Fibroblast of peridontal ligament (primary cell): Measurements from ENCODE around the gene EHD4.

Source experiments
- DNase-seq: peaks from one replicate; pipeline ENCODE4 v3.0.0-alpha.2; 2010; ENCODE audit errors: extremely low read depth

The EHD4 gene

DNA sequence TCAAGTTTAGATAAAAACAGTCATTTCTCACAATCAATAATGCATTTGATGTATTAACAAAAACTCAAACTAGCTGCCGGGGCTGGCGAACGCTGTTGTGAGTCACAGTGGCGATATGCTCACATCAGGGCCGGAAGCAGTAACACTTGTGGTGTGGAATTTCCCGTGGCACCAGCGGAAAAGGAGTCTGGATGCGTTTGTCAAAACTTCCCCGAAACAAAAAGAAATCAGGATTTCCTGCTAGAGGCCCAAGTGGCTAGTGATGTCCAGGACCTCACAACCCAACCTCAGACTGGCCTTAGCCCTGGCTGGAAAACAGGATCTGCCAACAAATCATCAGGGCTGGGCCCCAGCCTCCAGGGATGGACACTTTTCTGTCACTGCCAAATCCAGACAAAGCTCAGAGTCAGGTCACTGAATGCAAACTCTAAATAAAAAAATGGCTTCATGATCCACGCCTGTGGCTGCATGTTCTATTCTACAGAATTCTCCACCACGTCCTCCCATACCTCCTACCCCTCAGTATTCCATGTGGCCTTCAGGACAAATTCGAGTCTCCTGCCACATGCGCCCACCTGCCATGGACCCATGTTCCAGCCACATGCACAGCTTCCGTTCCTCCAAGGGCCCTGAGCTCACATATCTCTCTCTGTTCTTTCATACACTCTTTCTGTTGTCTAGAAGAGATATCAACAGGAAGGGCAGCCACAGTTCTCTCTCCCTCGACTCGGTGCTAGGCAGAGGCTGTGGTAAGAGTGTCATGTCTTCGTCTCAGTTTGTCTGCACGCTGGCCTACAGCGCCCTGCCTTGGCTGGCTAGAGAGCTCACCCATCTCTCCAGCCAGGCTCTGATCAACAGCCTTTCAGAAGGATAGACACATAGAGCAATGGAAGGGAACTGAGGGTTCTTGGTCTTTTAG lies 35.4 kb downstream of the EHD4 start:
- DNase-seq: no peak

DNA sequence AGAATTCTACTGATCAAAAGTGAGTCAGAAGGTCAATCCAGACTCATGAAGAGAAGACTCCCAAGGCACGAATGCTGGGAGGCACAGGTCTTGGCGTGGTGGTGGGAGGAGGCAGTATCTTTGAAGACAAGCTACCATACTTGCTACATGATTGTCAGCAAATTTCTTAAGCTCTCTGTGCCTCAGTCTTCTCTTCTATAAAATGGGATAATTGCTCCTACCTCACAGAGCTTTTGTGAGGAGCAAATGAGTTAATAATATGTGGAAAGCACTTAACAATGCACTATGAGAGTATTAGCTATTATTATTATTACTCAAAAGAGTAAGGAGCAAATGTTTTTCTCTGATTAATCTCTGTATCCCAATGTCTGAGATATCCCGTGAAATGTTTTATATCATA lies 36.2 kb downstream of the EHD4 start:
- DNase-seq: no peak

DNA sequence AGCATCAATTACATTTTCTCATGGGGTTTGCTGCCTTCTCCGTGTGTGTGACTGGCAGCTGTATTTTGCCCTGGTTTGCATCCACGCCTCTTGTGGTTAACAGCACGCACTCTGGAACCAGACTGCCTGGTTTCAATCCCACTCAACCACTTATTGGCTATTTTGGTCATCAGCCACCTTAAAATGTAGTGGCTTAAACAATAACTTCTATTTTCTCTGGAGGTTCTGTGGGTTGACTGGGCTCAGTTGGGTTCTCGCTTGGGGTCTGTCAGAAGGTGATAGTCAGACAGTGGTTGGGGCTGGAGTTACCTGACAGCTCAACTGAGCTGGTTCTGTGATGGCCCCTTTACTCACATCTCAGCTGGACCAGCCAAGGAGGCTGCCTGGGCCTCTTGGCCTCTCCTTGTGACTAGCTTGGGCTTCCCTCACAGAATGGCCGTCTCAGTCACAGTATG lies 36.8 kb downstream of the EHD4 start:
- DNase-seq: peak; percentile 39

DNA sequence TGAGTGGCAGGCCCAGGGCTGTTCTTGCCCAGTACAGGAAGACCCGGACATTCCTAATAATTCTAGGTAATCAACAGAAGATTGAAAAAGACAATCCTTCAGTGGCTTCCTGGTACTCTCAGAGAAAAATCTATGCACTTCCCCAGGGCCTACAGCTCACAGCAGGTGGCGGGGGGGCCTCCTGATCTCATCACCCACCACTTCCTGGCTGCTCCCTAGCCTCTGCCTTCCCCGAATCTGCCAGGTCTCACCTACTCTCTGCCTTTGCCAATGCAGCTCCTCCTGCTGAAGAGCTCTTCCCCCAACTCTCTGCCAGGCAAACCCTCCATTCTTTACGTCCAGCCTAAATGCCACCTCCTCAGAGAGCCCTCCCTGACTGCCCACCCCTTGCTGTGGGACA lies 37.5 kb downstream of the EHD4 start:
- no peak for DNase-seq

DNA sequence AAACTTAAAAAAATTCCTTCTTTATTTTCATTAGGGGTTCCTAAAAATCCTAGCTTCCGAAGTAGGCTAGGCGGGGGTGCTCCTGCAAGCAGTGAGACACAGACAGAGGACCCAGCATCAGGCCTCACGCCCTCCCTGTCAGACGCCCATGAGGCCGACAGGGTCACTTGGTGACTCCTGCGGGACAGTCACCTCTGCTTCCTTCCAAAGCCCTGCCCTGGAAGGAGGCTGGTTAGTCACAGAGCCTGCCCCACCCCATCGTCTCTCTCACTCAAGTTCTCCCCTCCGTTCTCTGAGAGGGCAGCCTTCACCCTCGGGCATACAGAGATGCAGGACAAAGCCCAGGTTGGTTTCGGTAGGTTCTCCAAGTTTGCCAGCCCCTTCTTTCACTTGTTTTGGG lies 38.6 kb downstream of the EHD4 start:
- DNase-seq: no peak

DNA sequence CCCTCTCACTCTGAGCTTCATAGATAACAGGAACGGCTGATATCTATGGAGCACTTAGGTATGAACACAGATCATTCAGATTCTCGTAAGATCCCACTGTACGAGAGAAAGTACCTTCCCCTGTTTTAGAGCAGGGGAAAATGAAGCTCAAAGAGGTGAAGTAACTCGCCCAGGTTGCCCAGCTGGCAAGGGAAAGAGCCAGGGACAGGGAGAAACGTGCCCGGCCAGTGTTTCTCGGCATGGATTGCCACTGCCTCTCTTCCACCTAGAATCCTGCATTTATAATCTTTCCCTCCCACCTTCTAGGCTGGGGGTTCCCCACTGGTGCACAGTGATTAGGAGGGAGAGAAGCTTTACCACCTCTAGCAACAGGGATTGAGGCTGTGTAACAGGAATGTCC lies 39.0 kb downstream of the EHD4 start:
- no peak for DNase-seq

DNA sequence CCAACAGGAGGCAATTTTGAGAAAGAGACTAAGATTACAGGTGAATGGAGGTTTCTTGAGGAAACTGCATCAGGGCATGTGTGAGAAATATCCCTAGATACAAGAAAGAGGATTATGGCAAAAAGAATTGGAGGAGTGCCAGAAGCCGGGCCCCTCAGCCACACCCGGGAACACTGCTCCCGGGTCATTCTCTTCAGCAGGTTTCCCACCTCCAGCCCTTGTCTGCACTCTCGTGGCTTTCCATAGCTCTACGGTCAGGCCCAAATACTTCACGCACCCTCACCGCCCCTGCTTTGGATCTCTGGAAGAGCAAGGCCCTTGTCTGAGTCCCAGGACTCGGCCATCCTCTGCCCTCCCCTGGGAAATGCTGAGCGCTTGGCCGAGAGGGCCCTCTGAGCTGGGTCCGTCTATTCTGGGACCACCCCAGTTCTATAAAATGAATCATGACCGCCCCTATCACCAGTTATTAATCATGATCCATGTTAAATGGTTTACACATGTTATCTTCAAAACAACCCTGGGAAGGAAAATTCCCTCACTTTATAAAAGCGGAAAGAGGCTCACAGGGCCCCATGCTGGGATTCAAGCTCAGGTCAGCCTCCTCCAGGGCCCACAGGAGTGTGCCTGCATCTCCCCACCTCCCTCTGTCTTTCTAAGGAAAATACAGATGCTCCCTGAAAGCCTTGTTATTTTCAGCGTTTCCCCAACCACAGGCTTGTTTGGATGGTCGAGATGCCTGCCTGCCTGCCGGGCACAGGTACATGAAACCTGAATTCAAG lies 39.7 kb downstream of the EHD4 start:
- DNase-seq: no peak

DNA sequence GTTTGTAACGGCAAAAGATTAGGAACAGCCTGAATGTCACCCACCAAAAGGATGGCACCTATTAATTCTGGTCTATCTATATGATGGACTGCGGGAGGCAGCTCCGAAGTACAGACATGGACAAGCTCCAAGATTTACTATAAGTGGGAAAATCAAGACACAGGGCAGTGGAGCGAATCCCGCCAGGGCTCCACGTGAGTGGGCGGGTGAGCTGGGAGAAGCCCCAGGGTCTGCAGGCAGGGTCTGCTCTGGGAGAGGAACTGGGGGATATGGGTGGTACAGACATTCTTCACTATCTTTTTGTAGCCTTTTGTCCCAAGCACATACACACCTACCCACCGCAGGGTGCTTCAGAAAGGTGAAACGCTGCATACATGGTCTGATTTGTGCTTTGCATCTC lies 40.3 kb downstream of the EHD4 start:
- no peak for DNase-seq

DNA sequence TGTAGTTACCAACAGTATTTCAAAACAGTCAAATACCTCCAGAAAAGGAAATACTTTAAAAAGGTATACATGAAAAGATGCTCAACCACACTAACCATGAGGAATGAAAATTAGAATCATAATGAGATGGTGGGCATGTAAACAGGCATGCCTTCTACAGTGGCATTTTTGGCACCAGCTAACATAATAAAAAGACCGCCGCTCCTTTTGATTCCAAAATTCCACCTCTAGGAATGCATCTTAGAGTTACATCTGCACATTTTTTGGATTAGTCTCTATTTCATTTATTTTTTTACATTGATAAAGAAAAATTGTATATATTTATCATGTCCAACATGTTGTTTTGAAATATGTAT lies 41.5 kb downstream of the EHD4 start:
- no peak for DNase-seq

DNA sequence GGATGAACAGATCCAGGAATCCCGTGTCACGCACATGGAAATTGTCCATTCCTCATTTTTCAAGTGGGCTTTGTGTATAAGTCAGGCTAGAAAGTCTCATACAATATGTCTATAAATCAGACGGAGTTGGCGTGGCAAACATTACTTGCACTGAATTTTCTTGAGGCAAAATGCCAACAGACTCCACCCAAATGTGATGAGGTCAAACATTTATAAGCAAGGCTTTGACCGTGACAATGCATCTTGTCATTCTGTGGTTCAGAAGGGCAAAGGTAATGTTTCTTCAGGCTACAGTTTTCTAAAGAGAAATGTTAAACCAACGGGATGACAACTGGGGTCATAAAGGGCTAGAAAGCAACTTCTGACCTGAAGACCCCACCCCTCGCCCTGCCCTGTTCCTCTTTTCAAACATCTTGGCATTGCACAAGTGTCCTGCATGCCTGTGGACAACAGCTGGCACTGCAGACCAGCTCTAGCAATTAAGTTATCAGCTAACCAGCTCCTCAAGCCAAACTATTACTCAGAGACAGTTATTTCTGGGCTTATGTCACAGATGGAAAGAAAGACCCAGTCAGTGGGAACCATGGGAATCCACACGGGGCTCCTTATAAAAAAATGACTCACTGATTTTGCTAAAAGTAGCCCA lies 42.0 kb downstream of the EHD4 start:
- peak; percentile 98 for DNase-seq

DNA sequence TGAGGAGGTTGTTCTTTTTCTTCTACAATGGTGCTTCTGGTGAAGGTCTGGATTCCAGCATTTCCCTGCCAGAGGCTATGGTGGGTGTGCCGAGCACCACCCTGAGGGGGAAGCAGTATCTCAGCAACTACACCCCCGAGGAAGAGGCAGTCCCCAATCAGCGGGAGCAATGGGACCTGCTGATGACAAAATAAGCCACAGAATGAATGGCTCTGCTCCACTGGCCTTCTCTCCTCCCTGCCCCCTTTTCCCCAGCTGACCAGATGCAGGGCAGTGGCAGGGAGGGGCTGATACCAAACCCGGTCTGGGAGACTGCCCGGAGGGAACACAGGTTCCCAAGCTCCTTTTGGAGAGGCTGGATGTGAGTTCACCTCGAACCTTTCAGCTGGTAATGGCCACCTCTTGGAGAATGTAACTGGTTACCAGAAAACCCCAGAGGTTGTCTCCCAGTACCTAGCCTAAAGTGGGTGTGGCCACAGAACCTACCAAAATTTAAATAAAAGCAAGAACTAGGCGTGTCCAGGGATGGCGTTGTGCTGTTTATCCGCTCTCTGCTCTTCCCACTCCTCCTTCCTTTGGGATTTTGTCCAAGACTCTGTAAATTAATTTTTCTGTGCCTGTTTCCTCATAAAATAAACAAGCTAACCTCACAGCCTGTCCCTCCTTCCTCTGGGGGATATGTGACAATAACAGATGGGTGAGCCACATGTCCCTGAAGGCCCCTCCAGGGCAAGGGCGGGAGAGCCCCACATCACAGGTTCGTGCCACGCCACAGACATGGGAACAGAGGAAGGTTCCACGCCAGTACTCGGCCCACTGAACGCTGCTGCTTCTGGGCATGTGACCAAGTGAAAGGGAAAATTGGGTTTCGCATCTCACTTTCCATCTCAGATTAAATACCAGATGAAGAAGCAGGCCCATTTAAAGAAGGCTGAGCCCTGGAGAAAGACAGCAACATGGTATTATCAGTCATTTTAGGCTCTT lies 43.4 kb downstream of the EHD4 start:
- DNase-seq: peak; percentile 64

DNA sequence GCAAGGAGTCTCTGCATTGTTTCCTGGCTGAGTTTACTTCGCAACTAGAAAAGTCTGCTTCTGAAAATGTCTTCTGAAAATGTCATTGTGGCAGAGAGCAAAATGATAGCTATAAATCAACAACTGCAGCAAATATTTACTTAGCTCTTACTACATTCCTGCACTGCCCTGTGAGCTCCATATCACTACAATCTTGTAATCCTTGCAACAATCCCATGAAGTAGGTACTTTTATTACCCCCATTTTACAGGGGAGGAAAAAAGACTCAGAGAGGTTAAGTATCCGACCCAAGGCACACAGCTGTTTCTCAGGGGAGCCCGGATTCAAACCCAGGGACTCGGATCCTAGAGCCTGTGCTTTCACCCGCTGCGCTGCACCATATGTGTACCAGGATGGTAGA lies 44.3 kb downstream of the EHD4 start:
- no peak for DNase-seq

DNA sequence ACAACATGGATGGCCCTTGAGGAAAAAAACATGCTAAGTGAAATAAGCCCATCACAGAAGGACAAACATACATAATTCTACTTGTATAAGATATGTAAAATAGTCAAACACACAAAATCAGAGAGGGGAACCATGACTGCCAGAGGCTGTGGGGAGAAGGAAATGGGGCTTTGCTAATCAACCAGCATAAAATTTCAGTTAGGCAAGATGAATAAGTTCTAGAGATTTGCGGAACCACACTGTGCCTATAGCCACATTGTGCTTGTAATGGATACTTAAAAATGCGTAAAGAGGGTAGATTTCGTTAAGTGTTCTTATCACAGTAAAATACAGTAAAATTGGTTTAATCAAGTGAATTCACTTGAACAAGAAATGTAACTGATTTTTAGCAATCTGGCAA lies 44.8 kb downstream of the EHD4 start:
- no peak for DNase-seq

DNA sequence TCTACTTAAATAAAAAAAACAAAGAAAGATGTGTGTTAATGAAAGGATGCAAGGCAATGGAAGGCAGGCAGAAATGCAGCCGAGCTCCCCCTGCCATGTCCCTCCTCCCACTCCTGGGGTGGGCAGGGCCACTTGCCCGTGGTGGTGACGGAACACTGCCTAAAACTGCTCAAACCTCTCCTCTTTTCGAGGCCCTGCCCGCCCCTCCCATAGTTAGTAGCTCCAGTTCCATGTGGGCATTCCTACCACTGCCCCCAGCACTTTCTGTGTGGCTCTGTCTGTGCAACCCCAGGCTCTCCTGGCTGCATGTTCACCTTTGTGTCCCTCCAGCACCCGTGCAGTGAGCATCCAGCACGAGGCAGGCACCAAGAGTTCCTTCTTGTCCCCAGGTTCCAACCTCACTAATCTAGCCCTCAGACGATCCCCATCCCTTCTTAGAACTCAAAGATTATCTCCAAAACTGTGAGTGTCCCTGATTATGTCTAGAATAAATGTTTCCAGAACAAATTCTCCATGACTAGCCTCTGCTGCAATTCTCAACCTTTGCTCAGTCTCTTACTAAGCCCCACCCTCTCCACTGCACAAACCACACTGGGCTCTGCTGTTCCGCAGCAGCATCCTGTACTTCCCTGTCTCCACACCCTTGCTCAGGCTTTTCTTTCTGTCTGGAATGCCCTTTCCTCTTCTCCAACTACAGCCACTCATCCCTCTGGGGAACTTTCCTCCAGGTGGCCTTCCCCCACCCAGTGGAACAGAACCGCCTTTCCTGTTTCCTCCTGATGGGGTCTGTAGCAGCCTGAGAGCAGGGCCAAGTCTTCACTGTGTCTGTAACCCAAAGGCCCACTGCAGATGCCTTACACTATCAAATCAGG lies 45.9 kb downstream of the EHD4 start:
- peak; percentile 21 for DNase-seq

DNA sequence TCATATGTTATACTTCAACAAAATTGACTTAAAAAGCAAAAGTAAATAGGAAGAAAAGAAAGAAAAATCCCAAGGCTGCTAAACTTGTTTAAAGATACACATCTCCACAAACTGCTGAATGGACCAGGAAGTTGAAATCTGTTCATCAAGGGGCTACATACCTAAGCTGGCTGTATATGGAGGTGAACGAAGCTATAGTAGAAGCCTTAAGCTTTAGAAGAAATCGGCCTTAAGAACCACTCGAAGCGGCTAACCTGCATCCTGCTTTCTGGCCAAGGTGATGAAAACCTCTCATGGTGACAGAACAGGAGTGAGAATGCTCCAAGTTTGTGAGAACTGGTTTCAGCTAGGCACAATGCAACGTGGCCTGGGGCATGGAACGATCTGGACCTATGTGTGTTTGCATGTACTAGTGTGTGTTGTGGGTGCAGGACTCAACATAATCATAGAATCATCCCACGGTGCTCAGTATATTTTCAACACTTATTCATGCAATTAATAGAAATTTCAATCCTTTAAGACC lies 47.2 kb downstream of the EHD4 start:
- DNase-seq: no peak

DNA sequence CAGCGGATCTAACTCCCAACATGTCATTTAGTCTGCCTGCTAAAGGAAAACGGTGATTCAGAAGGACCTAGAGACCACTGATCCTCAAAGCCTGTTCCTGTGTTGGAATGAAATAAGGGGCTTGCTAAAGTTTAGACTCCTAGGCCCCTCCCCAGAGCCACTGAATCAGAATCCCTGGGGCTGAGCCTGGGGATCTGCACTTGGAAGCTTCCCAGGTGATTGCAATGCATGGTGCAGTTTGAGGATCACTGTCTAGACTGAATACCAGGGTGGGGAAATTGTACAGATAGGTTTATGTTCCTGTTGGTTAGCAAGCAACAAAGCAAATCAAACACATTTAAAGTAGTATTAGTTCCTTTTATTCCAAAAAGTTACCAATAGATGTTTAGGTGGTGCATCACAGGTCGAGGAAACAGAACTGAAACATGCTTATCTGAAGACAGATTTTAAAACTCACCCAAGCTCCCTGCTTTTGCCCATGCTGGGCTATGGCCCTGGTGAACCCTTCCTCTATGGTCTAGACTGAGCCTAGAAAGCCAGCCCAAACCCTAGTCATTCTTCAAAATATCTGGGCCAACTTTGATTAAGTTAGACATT lies 48.9 kb downstream of the EHD4 start:
- no peak for DNase-seq

DNA sequence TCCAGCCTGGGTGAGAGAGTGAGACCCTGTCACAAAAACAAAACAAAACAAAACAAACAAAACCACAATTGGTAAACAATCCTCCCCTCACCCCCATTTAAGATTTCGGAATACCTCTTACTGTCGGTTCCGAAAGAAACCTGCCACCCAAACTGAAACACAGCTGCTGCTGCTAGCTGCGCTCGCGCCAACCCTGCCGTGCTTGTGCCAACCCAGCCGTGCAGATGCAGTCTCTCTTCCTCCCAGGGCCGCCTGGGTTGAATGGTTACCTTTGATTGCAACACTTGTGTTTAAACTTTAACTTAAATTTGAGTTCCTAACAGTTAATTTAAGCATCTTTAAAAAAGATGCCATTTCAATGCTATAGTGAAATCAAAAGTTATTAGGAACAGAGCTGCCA lies 50.0 kb downstream of the EHD4 start:
- DNase-seq: no peak

DNA sequence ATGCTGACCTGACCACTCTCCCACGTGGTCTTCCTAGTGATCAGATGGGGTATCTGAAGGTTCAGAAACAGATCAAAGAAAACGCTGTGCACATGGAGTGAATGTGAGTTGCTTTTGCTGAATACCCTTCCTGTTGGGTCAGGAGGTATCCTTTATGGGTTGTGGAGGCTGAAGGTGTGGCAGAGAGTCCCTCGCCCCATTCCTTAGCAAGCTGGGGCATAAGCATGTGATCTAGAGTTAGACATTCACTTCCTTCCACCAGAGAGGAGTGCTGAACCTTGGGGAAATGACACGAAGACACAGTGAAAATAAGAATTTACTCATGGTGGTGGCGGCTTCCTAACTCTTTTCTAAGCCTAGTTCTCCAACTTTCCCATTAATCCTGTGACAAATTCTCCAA lies 50.7 kb downstream of the EHD4 start:
- no peak for DNase-seq

DNA sequence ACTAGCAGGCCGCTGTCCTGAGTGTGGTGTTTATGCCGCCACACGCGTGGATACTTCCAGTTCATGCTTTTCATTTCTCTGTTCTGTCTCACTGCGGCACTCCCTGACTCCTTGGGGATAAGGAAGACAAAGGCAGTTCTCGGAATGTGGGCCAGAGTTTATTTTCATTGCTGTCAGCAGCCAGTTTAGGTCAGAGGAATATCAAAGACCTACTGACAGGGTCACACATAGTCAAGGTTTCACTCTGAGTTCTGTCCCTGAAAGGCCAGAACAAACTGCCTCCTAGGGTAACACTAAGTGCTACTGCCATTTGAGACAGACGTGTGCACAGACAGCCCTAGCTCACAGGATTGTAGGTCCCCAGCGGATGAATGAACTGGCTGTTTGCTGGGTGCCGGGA lies 51.2 kb downstream of the EHD4 start:
- DNase-seq: no peak
